Stimulated activated naive CD8-positive, alpha-beta T cell treated with anti-CD3 and anti-CD28 coated beads, Interleukin-15, Interleukin-2, amounts not matched to agents 100 ng/mL and 50 ng/mL, for 24 hours (primary cell): Measurements from ENCODE around the gene MAD1L1.
A peak's percentile ranks its signal among the peaks of the same experiment; 100 is the strongest.

ENCODE experiments used
- H3K27ac Mint-ChIP-seq: one replicate; pipeline ENCODE4 v1.8.0; 2021; ENCODE audit warnings: mild to moderate bottlenecking, mixed read lengths
- H3K27me3 Mint-ChIP-seq: one replicate; pipeline ENCODE4 v1.8.0; 2021; ENCODE audit warnings: mixed read lengths
- H3K36me3 Mint-ChIP-seq: one replicate; pipeline ENCODE4 v1.8.0; 2021; ENCODE audit warnings: low read depth, mixed read lengths
- H3K4me1 Mint-ChIP-seq: one replicate; pipeline ENCODE4 v1.8.0; 2021; ENCODE audit warnings: low read depth, mixed read lengths
- H3K4me3 Mint-ChIP-seq: one replicate; pipeline ENCODE4 v1.8.0; 2021; ENCODE audit warnings: mild to moderate bottlenecking, mixed read lengths
- H3K9me3 Mint-ChIP-seq: one replicate; pipeline ENCODE4 v1.8.0; 2021; ENCODE audit warnings: mixed read lengths

MAD1L1 gene

GRCh38 chr7:2122651-2123050 lies 110.1 kb downstream of the MAD1L1 start:
- peaks cover 22% of the 10 kb centered on the region for H3K4me1 Mint-ChIP-seq
- H3K4me3 Mint-ChIP-seq = no peak overlapping the region
- H3K27ac Mint-ChIP-seq = no peak overlapping the region

GRCh38 chr7:2120841-2121830 lies 111.6 kb downstream of the MAD1L1 start:
- H3K27ac Mint-ChIP-seq = no peak overlapping the region
- no peaks in the 10 kb centered on the region for H3K9me3 Mint-ChIP-seq
- peaks cover 16% of the 10 kb centered on the region for H3K36me3 Mint-ChIP-seq
- peaks cover 29% of the 10 kb centered on the region for H3K4me1 Mint-ChIP-seq
- H3K4me3 Mint-ChIP-seq = no peak overlapping the region
- no peaks in the 10 kb centered on the region for H3K27me3 Mint-ChIP-seq

More at GRCh38 chr7:2122651-2123050, 110.1 kb downstream of the MAD1L1 start:
- H3K27me3 Mint-ChIP-seq = no peaks in the 10 kb centered on the region
- H3K36me3 Mint-ChIP-seq = peaks cover 13% of the 10 kb centered on the region
- no peaks in the 10 kb centered on the region for H3K9me3 Mint-ChIP-seq

- peak overlapping the region; percentile 23 for H3K4me3 Mint-ChIP-seq
- no peaks in the 10 kb centered on the region for H3K9me3 Mint-ChIP-seq
- peaks cover 16% of the 10 kb centered on the region for H3K36me3 Mint-ChIP-seq
- H3K27ac Mint-ChIP-seq = peak overlapping the region; percentile 29
- H3K27me3 Mint-ChIP-seq = no peaks in the 10 kb centered on the region
- H3K4me1 Mint-ChIP-seq = peaks cover 29% of the 10 kb centered on the region
Observed at GRCh38 chr7:2120251-2120660, 112.5 kb downstream of the MAD1L1 start.

- Mint-ChIP-seq H3K27me3 (no peaks in the 10 kb centered on the region), H3K27ac (no peak overlapping the region), H3K4me3 (no peak overlapping the region), H3K36me3 (peaks cover 27% of the 10 kb centered on the region), H3K4me1 (peaks cover 36% of the 10 kb centered on the region), H3K9me3 (no peaks in the 10 kb centered on the region)
Observed at GRCh38 chr7:2118630-2119190, 114.0 kb downstream of the MAD1L1 start.

GRCh38 chr7:2118056-2118455 lies 114.7 kb downstream of the MAD1L1 start:
- H3K9me3 Mint-ChIP-seq = no peaks in the 10 kb centered on the region

GRCh38 chr7:2117646-2118045 lies 115.1 kb downstream of the MAD1L1 start:
- peak overlapping the region; percentile 55 for H3K27ac Mint-ChIP-seq
- no peak overlapping the region for H3K4me3 Mint-ChIP-seq
- peaks cover 45% of the 10 kb centered on the region for H3K4me1 Mint-ChIP-seq
- peaks cover 29% of the 10 kb centered on the region for H3K36me3 Mint-ChIP-seq
- no peaks in the 10 kb centered on the region for H3K27me3 Mint-ChIP-seq
- no peaks in the 10 kb centered on the region for H3K9me3 Mint-ChIP-seq

More at GRCh38 chr7:2118056-2118455, 114.7 kb downstream of the MAD1L1 start:
- Mint-ChIP-seq H3K27ac (peak overlapping the region; percentile 55), H3K4me3 (no peak overlapping the region), H3K27me3 (no peaks in the 10 kb centered on the region), H3K36me3 (peaks cover 29% of the 10 kb centered on the region), H3K4me1 (peaks cover 41% of the 10 kb centered on the region)

GRCh38 chr7:2116989-2117591 lies 115.7 kb downstream of the MAD1L1 start:
- Mint-ChIP-seq H3K36me3 (peaks cover 29% of the 10 kb centered on the region), H3K27me3 (no peaks in the 10 kb centered on the region), H3K9me3 (no peaks in the 10 kb centered on the region), H3K27ac (peak overlapping the region; percentile 55), H3K4me3 (no peak overlapping the region), H3K4me1 (peaks cover 50% of the 10 kb centered on the region)

- no peak overlapping the region for H3K4me3 Mint-ChIP-seq
- H3K9me3 Mint-ChIP-seq = no peaks in the 10 kb centered on the region
- no peak overlapping the region for H3K27ac Mint-ChIP-seq
- peaks cover 29% of the 10 kb centered on the region for H3K36me3 Mint-ChIP-seq
- peaks cover 57% of the 10 kb centered on the region for H3K4me1 Mint-ChIP-seq
- H3K27me3 Mint-ChIP-seq = no peaks in the 10 kb centered on the region
Observed at GRCh38 chr7:2116448-2116810, 116.3 kb downstream of the MAD1L1 start.

GRCh38 chr7:2115760-2116447 lies 116.8 kb downstream of the MAD1L1 start:
- H3K27ac Mint-ChIP-seq = no peak overlapping the region
- peaks cover 29% of the 10 kb centered on the region for H3K36me3 Mint-ChIP-seq
- no peaks in the 10 kb centered on the region for H3K27me3 Mint-ChIP-seq
- no peaks in the 10 kb centered on the region for H3K9me3 Mint-ChIP-seq
- peaks cover 62% of the 10 kb centered on the region for H3K4me1 Mint-ChIP-seq
- no peak overlapping the region for H3K4me3 Mint-ChIP-seq

GRCh38 chr7:2114926-2115759 lies 117.6 kb downstream of the MAD1L1 start:
- Mint-ChIP-seq H3K4me3 (no peak overlapping the region), H3K27ac (no peak overlapping the region), H3K9me3 (no peaks in the 10 kb centered on the region), H3K36me3 (peaks cover 31% of the 10 kb centered on the region), H3K27me3 (no peaks in the 10 kb centered on the region), H3K4me1 (peaks cover 64% of the 10 kb centered on the region)

GRCh38 chr7:2114052-2114451 lies 118.7 kb downstream of the MAD1L1 start:
- H3K27me3 Mint-ChIP-seq = no peaks in the 10 kb centered on the region
- no peaks in the 10 kb centered on the region for H3K9me3 Mint-ChIP-seq
- H3K36me3 Mint-ChIP-seq = peaks cover 32% of the 10 kb centered on the region
- H3K4me3 Mint-ChIP-seq = no peak overlapping the region
- no peak overlapping the region for H3K27ac Mint-ChIP-seq
- peaks cover 62% of the 10 kb centered on the region for H3K4me1 Mint-ChIP-seq

GRCh38 chr7:2112261-2113198 lies 120.2 kb downstream of the MAD1L1 start:
- no peaks in the 10 kb centered on the region for H3K9me3 Mint-ChIP-seq
- peak overlapping the region; percentile 45 for H3K4me3 Mint-ChIP-seq
- peak overlapping the region; percentile 19 for H3K27ac Mint-ChIP-seq
- no peaks in the 10 kb centered on the region for H3K27me3 Mint-ChIP-seq
- peaks cover 22% of the 10 kb centered on the region for H3K36me3 Mint-ChIP-seq
- peaks cover 53% of the 10 kb centered on the region for H3K4me1 Mint-ChIP-seq

- peaks cover 48% of the 10 kb centered on the region for H3K4me1 Mint-ChIP-seq
- peak overlapping the region; percentile 19 for H3K27ac Mint-ChIP-seq
- H3K27me3 Mint-ChIP-seq = no peaks in the 10 kb centered on the region
- no peak overlapping the region for H3K4me3 Mint-ChIP-seq
- H3K36me3 Mint-ChIP-seq = peaks cover 20% of the 10 kb centered on the region
- no peaks in the 10 kb centered on the region for H3K9me3 Mint-ChIP-seq
Observed at GRCh38 chr7:2111568-2111967, 121.2 kb downstream of the MAD1L1 start.
